Measurements from ENCODE around the gene SELENOT.
"Not testable (repeated sequence)": the region's sequence is repeated elsewhere in the genome, so short reads cannot be mapped to it uniquely, and the experiment has no call there.

Gene SELENOT
- total RNA-seq = 78.1 to 84.2 reads per million in 2 donors

GRCh38 chr3:150603153-150603979 lies at the start of gene SELENOT:
SELENOT (plus strand) TSS chr3:150603321; CDS start chr3:150603363, 42 bp downstream.
- peak; percentile 86 to 96 (median 92) for DNase-seq

- no peak for DNase-seq
These were observed 47.2 kb upstream of the SELENOT start for GRCh38 chr3:150555859-150556436.

- no peak for DNase-seq
These were observed 46.3 kb upstream of the SELENOT start for GRCh38 chr3:150556792-150557191.

GRCh38 chr3:150557725-150558124 lies 45.4 kb upstream of the SELENOT start:
- DNase-seq = no peak

GRCh38 chr3:150564243-150564642 lies 38.9 kb upstream of the SELENOT start:
- no peak for DNase-seq

GRCh38 chr3:150567328-150567727 lies 35.8 kb upstream of the SELENOT start:
- DNase-seq = no peak

GRCh38 chr3:150577855-150578254 lies 25.3 kb upstream of the SELENOT start:
- no peak for DNase-seq

GRCh38 chr3:150581174-150581573 lies 21.9 kb upstream of the SELENOT start:
- DNase-seq = no peak

- DNase-seq = no peak
These were observed 20.5 kb upstream of the SELENOT start for GRCh38 chr3:150582620-150583019.

- peak in 1 of 5 experiments; percentile 75 for DNase-seq
These were observed 20.1 kb upstream of the SELENOT start for GRCh38 chr3:150583028-150583427.

GRCh38 chr3:150588027-150588830 lies 14.9 kb upstream of the SELENOT start:
- peak in 1 of 5 experiments; percentile 42 for DNase-seq

- DNase-seq = peak in 1 of 5 experiments; percentile 48
These were observed 13.4 kb upstream of the SELENOT start for GRCh38 chr3:150589759-150590158.

GRCh38 chr3:150594150-150594549 lies 9.0 kb upstream of the SELENOT start:
- no peak for DNase-seq

- no peak for DNase-seq
These were observed 5.5 kb upstream of the SELENOT start for GRCh38 chr3:150597646-150598045.

GRCh38 chr3:150599611-150600297 lies 3.4 kb upstream of the SELENOT start:
- DNase-seq = no peak

GRCh38 chr3:150600647-150601530 lies 2.2 kb upstream of the SELENOT start:
- DNase-seq = not testable (repeated sequence)

- no peak for DNase-seq
These were observed 532 bp upstream of the SELENOT start for GRCh38 chr3:150602426-150603152.

- no peak for DNase-seq
These were observed 829 bp downstream of the SELENOT start for GRCh38 chr3:150603980-150604319.

- no peak for DNase-seq
These were observed 3.0 kb downstream of the SELENOT start for GRCh38 chr3:150605998-150606641.

GRCh38 chr3:150607267-150608065 lies 4.3 kb downstream of the SELENOT start:
- DNase-seq = no peak
